Fibroblast of the aortic adventitia (primary cell): ENCODE measurements around the gene PSRC1. TPM values are rescaled to one million over a fixed set of nuclear protein-coding genes. Genes with fewer than 3 reads are reported as not detected.

Experiments used
- DNase-seq: peaks from one replicate; pipeline ENCODE4 v3.0.0-alpha.2; 2010; ENCODE audit warnings: low read depth
- H3K4me3 ChIP-seq: 2 replicates; pipeline ENCODE4 v1.5.1; 2011; ENCODE audit warnings: low read depth, mild to moderate bottlenecking, control low read depth, low read length, moderate library complexity
- total RNA-seq: library from RNA; depleted of rRNA; stranded (reverse); fragments of >200 nt; gene quantifications from 2 replicates; pipeline ENCODE4 v1.2.3, GENCODE V29; 2012; ENCODE audit warnings: low replicate concordance
- TF ChIP-seq, protein P1 (sequence below): IDR thresholded peaks from 2 replicates; pipeline ENCODE4 v1.5.1; 2011; ENCODE audit warnings: mild to moderate bottlenecking, low read length, control low read depth, inconsistent platforms; ENCODE audit not compliant: insufficient read depth

The PSRC1 gene
- total RNA-seq, 1 donor, result 19.0 TPM

GRCh38 chr1:109283748-109284600, 1.0 kb upstream of the PSRC1 start:
- no peak for DNase-seq
- peak overlapping the region; percentile 76 for H3K4me3 ChIP-seq
- TF ChIP-seq, protein P1, sequence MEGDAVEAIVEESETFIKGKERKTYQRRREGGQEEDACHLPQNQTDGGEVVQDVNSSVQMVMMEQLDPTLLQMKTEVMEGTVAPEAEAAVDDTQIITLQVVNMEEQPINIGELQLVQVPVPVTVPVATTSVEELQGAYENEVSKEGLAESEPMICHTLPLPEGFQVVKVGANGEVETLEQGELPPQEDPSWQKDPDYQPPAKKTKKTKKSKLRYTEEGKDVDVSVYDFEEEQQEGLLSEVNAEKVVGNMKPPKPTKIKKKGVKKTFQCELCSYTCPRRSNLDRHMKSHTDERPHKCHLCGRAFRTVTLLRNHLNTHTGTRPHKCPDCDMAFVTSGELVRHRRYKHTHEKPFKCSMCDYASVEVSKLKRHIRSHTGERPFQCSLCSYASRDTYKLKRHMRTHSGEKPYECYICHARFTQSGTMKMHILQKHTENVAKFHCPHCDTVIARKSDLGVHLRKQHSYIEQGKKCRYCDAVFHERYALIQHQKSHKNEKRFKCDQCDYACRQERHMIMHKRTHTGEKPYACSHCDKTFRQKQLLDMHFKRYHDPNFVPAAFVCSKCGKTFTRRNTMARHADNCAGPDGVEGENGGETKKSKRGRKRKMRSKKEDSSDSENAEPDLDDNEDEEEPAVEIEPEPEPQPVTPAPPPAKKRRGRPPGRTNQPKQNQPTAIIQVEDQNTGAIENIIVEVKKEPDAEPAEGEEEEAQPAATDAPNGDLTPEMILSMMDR, result no peak

DNA sequence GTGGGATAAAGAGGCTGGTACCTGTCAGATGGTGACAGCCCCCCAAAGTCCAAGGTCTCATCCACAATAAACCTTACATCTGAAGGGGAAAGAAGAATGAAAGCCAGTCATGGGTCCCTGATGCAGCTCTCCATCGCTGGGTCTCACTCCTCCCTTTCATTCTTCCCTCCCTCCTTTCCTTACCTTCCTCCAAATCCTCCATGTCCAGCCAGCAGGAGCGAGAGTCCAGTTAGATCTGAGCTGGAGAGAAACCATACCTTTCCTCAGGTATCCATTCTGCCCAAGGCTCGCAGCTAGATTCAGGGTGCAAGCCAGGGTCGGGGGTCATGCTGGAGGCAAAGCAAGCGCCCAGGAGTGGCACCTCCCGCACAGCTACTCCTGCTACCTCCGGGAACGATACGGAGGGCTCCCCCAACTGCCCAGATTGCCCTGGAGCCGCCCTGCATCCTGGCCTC, 421 bp downstream of the PSRC1 start:
- no peak for DNase-seq
- peak overlapping the region; percentile 76 for H3K4me3 ChIP-seq
- TF ChIP-seq, protein P1, result no peak

GRCh38 chr1:109281680-109282496, 1.1 kb downstream of the PSRC1 start:
- no peak for DNase-seq
- TF ChIP-seq, protein P1, result no peak
- peak overlapping the region; percentile 76 for H3K4me3 ChIP-seq

GRCh38 chr1:109280862-109281261, 2.1 kb downstream of the PSRC1 start:
- no peak overlapping the region for H3K4me3 ChIP-seq
- DNase-seq, result no peak
- TF ChIP-seq, protein P1, result no peak

DNA sequence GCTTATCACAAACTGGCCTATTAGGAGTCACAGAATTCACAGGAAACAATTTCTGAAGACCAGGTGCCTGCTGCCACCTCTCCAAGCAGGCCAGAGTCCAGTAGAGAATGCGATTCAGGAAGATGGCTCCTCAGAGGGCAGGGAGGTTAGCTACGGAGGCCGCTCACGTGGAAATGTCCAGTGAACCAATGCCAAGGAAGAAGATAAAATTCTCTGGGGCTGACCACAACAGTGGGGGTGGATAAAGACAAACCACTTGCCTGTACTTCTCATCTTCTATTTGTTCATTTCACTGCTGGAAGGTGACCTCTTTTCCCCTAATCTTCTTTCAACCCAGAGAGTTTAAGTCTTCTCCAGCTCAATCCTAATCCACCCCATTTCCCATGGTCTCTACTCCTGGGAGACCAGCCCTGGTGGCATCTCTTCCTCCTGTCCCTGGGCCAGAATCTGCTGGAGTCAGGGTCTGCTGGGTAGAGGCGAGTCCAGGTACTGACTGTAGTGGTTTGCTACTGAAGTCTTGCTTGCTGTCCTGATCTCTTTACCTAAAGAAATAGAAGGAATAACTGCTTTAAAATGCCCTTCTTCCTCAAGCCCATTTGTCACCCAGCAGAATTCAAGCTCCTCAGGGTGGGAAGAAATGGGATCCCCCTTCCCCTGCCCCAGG, 3.2 kb downstream of the PSRC1 start:
- TF ChIP-seq, protein P1, result no peak
- no peak for DNase-seq
- H3K4me3 ChIP-seq, result no peak overlapping the region

DNA sequence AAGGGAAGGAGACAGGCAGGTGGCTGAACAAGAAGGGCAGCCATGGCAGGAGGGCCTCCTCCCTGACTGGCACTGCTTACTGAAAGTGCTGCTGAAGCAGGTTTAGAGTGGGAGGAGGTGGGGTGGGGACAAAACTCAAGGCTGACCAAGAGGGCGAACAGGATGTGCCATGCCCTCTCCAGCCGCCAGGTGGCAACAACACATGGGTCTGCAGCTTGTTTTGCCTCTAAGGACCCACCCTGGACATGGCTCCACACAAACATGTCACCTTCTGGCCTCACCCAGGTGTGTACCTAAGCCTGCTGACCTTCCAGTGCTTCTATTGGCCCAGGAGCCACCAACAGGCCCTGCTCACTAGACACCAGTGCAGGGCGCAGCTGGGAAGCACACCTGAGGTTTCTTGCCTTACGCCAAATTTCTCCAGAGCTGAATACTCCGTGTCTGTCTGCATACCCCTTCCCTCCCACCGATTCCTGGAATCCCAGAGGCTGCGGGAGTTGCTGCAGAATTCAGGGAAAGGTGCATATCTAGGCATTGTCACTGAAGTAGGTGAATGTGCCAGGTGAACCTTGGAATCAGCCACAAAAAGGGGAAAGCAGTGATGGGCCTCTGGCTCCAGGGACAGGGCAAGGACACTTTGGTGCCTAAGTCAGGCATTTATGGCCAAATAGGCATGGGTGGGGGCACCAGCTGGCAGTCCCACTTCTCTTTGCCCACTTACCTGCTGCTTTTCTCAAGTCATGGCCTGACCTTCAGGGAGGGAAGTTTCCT, 5.3 kb downstream of the PSRC1 start:
- peak; percentile 74 for DNase-seq

More for the DNA sequence above, 5.3 kb downstream of the PSRC1 start:
- no peak overlapping the region for H3K4me3 ChIP-seq
- TF ChIP-seq, protein P1, result peak; percentile 98
